Measurements from ENCODE around the gene SSBP3.
"Not testable (repeated sequence)": the region's sequence is repeated elsewhere in the genome, so short reads cannot be mapped to it uniquely, and the experiment has no call there.

Gene SSBP3

DNA sequence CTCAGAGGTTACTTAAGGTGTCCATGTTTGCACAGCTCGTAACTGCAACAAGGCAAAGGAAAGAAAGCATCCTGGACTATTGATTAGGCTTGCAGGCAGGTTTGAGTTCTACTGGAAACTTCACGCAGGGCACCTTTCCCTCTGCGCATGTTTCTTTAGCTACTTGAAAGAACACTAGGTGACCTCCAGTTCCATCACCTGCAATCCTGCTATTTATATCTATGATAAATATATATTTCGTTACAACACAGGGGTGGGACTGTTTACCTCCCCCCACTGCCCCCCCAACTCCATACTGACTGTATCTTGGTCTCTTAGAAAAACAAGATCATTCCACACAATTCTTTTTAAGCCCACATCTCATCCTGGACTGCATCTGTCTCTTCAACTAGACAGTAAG, 12.1 kb downstream of the SSBP3 start:
- H3K4me3 ChIP-seq (ENCODE audit: low read depth, low read length): no peak overlapping the region
- no peak for TF ChIP-seq CTCF (conservative IDR thresholded peaks at IDR 0.05; ENCODE audit: low read depth, low read length)
- DNase-seq (ENCODE audit: low read depth): no peak

DNA sequence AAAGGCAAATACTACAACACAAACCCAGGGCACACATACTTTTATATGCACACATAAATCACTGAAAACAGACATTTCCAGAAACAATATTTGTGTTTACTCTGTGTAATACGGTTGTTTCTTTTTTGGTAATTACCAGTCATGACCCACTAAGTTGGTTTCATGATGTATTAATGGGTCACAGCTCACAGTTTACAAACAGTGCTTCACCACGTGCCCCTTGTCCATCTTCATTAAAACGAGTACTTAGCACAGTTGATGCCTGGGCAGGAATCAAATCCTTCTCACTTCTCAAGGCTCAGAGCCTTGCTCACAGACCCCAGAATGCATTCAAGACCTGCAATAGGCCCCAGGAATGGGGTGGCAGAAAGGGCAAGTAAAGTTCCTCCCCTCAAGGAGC, 13.8 kb downstream of the SSBP3 start:
- TF ChIP-seq CTCF (conservative IDR thresholded peaks at IDR 0.05; ENCODE audit: low read depth, low read length): no peak
- no peak overlapping the region for H3K4me3 ChIP-seq (ENCODE audit: low read depth, low read length)
- DNase-seq (ENCODE audit: low read depth): no peak

DNA sequence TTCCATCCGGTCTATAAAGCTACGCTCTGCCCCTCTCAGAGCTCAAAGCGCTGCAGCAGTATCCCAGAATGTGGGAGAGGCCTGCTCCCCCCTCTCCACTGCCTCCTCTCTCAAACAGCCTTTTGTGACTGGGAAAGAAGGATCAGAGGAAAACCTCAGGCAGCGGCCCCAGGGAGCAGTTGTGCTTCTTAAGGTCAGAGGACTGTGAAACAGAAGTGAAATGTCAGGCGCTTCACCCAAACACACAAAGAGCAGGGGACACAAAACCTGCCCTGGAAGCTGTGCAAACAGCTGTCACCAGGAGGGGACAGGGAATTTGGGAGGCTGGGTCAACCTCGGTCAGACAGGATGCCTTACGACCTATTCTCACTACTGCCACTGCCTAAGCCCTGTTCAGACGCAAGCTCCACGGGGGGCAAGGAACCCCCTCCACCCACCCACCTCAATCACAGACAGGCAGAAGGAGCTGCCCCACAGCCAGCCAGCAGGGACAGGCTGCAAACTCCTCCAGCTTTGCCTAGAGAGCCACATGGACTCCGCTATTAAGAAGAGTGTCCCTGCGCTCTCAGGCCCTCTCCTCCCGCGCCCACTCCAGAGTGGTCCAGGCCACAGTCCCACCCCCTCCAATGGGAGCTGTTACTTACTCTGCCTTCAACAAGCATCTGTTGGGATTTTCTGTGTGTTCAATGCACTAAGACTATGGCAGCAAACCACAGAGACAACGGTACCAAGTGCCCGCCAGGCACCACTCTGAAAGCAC, 14.6 kb downstream of the SSBP3 start:
- no peak overlapping the region for H3K4me3 ChIP-seq (ENCODE audit: low read depth, low read length)
- no peak for DNase-seq (ENCODE audit: low read depth)
- TF ChIP-seq CTCF (conservative IDR thresholded peaks at IDR 0.05; ENCODE audit: low read depth, low read length): no peak

GRCh38 chr1:54390655-54391054, 15.5 kb downstream of the SSBP3 start:
- no peak overlapping the region for H3K4me3 ChIP-seq (ENCODE audit: low read depth, low read length)
- no peak for TF ChIP-seq CTCF (conservative IDR thresholded peaks at IDR 0.05; ENCODE audit: low read depth, low read length)
- DNase-seq (ENCODE audit: low read depth): no peak

DNA sequence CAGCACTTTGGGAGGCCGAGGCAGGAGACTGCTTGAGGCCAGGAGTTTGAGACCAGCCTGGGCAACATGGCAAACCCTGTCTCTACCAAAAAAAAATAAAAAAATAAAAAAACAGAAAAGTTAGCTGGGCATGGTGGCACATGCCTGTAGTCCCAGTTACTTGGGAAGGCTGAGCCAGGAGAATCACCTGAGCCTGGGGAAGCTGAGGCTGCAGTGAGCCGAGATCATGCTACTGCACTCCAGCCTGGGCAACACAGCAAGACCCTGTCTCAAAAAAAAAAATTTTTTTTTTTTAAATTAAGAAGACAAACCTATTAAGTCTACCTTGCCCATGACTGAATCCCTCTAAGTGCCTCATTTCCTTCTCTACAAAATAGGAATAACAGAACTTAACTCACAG, 16.6 kb downstream of the SSBP3 start:
- not testable (repeated sequence) for H3K4me3 ChIP-seq (ENCODE audit: low read depth, low read length)

GRCh38 chr1:54387419-54387818, 18.8 kb downstream of the SSBP3 start:
- no peak for TF ChIP-seq CTCF (conservative IDR thresholded peaks at IDR 0.05; ENCODE audit: low read depth, low read length)
- no peak overlapping the region for H3K4me3 ChIP-seq (ENCODE audit: low read depth, low read length)
- DNase-seq (ENCODE audit: low read depth): no peak

More for the DNA sequence above, 16.6 kb downstream of the SSBP3 start:
- DNase-seq (ENCODE audit: low read depth): not testable (repeated sequence)

GRCh38 chr1:54385727-54386022, 20.5 kb downstream of the SSBP3 start:
- TF ChIP-seq CTCF (conservative IDR thresholded peaks at IDR 0.05; ENCODE audit: low read depth, low read length): no peak
- no peak for DNase-seq (ENCODE audit: low read depth)
- H3K4me3 ChIP-seq (ENCODE audit: low read depth, low read length): no peak overlapping the region
